ENCODE measurements around the gene VKORC1L1. TPM values are rescaled to one million over a fixed set of nuclear protein-coding genes. Genes with fewer than 3 reads are reported as not detected.
"Not testable (repeated sequence)": the region's sequence is repeated elsewhere in the genome, so short reads cannot be mapped to it uniquely, and the experiment has no call there.

VKORC1L1 gene
- total RNA-seq, 1 donor from 2014 or later = 15.7 TPM

- H3K27ac ChIP-seq (ENCODE audit: low read depth, low read length); H3K9ac ChIP-seq (ENCODE audit: low read depth in 1 of 3, low read length in 3 of 3); H3K9me3 ChIP-seq (ENCODE audit: control insufficient read depth in 3 of 3, low read length in 3 of 3); H3K4me1 ChIP-seq (ENCODE audit: control insufficient read depth in 3 of 3, insufficient read depth in 3 of 3, low read length in 3 of 3); H3K4me3 ChIP-seq (ENCODE audit: low read length in 3 of 3); H3K36me3 ChIP-seq (ENCODE audit: control insufficient read depth in 3 of 3, insufficient read depth in 3 of 3, low read length in 3 of 3); H3K27me3 ChIP-seq (ENCODE audit: control insufficient read depth in 3 of 3, insufficient read depth in 3 of 3, low read length in 3 of 3): not testable (repeated sequence)
Observed at GRCh38 chr7:65880242-65880641, 7.4 kb downstream of the VKORC1L1 start.

- not testable (repeated sequence) for H3K4me1 ChIP-seq (ENCODE audit: control insufficient read depth in 3 of 3, insufficient read depth in 3 of 3, low read length in 3 of 3); H3K27ac ChIP-seq (ENCODE audit: low read depth, low read length); H3K4me3 ChIP-seq (ENCODE audit: low read length in 3 of 3); H3K9me3 ChIP-seq (ENCODE audit: control insufficient read depth in 3 of 3, low read length in 3 of 3); H3K9ac ChIP-seq (ENCODE audit: low read depth in 1 of 3, low read length in 3 of 3); H3K36me3 ChIP-seq (ENCODE audit: control insufficient read depth in 3 of 3, insufficient read depth in 3 of 3, low read length in 3 of 3); H3K27me3 ChIP-seq (ENCODE audit: control insufficient read depth in 3 of 3, insufficient read depth in 3 of 3, low read length in 3 of 3)
Observed at GRCh38 chr7:65884983-65885382, 12.1 kb downstream of the VKORC1L1 start.

- peak overlapping the region; percentile 30 for H3K27ac ChIP-seq (ENCODE audit: low read depth, low read length)
Observed at GRCh38 chr7:65885533-65885932, 12.7 kb downstream of the VKORC1L1 start.

GRCh38 chr7:65888434-65889156 lies 15.7 kb downstream of the VKORC1L1 start:
- not testable (repeated sequence) for H3K4me1 ChIP-seq (ENCODE audit: control insufficient read depth in 3 of 3, insufficient read depth in 3 of 3, low read length in 3 of 3); H3K36me3 ChIP-seq (ENCODE audit: control insufficient read depth in 3 of 3, insufficient read depth in 3 of 3, low read length in 3 of 3); H3K27ac ChIP-seq (ENCODE audit: low read depth, low read length); H3K9me3 ChIP-seq (ENCODE audit: control insufficient read depth in 3 of 3, low read length in 3 of 3); H3K27me3 ChIP-seq (ENCODE audit: control insufficient read depth in 3 of 3, insufficient read depth in 3 of 3, low read length in 3 of 3); H3K4me3 ChIP-seq (ENCODE audit: low read length in 3 of 3); H3K9ac ChIP-seq (ENCODE audit: low read depth in 1 of 3, low read length in 3 of 3)

More at GRCh38 chr7:65885533-65885932, 12.7 kb downstream of the VKORC1L1 start:
- H3K27me3 ChIP-seq (ENCODE audit: control insufficient read depth in 3 of 3, insufficient read depth in 3 of 3, low read length in 3 of 3); H3K4me1 ChIP-seq (ENCODE audit: control insufficient read depth in 3 of 3, insufficient read depth in 3 of 3, low read length in 3 of 3); H3K36me3 ChIP-seq (ENCODE audit: control insufficient read depth in 3 of 3, insufficient read depth in 3 of 3, low read length in 3 of 3); H3K9me3 ChIP-seq (ENCODE audit: control insufficient read depth in 3 of 3, low read length in 3 of 3); H3K9ac ChIP-seq (ENCODE audit: low read depth in 1 of 3, low read length in 3 of 3); H3K4me3 ChIP-seq (ENCODE audit: low read length in 3 of 3): not testable (repeated sequence)

- not testable (repeated sequence) for H3K4me3 ChIP-seq (ENCODE audit: low read length in 3 of 3); H3K27ac ChIP-seq (ENCODE audit: low read depth, low read length); H3K36me3 ChIP-seq (ENCODE audit: control insufficient read depth in 3 of 3, insufficient read depth in 3 of 3, low read length in 3 of 3); H3K9ac ChIP-seq (ENCODE audit: low read depth in 1 of 3, low read length in 3 of 3); H3K27me3 ChIP-seq (ENCODE audit: control insufficient read depth in 3 of 3, insufficient read depth in 3 of 3, low read length in 3 of 3); H3K4me1 ChIP-seq (ENCODE audit: control insufficient read depth in 3 of 3, insufficient read depth in 3 of 3, low read length in 3 of 3); H3K9me3 ChIP-seq (ENCODE audit: control insufficient read depth in 3 of 3, low read length in 3 of 3)
Observed at GRCh38 chr7:65889722-65890121, 16.8 kb downstream of the VKORC1L1 start.

- Histone ChIP-seq H3K27me3 (ENCODE audit: control insufficient read depth in 3 of 3, insufficient read depth in 3 of 3, low read length in 3 of 3) (no peaks in the 10 kb centered on the region), H3K4me3 (ENCODE audit: low read length in 3 of 3) (no peak overlapping the region), H3K9ac (ENCODE audit: low read depth in 1 of 3, low read length in 3 of 3) (no peak overlapping the region), H3K27ac (ENCODE audit: low read depth, low read length) (no peak overlapping the region), H3K9me3 (ENCODE audit: control insufficient read depth in 3 of 3, low read length in 3 of 3) (no peaks in the 10 kb centered on the region), H3K4me1 (ENCODE audit: control insufficient read depth in 3 of 3, insufficient read depth in 3 of 3, low read length in 3 of 3) (peaks cover 0 to 8% (median 6%) of the 10 kb centered on the region in 3 donors), H3K36me3 (ENCODE audit: control insufficient read depth in 3 of 3, insufficient read depth in 3 of 3, low read length in 3 of 3) (no peaks in the 10 kb centered on the region)
Observed at GRCh38 chr7:65892161-65892560, 19.3 kb downstream of the VKORC1L1 start.

GRCh38 chr7:65892835-65893234 lies 20.0 kb downstream of the VKORC1L1 start:
- no peak overlapping the region for H3K4me3 ChIP-seq (ENCODE audit: low read length in 3 of 3)
- no peak overlapping the region for H3K9ac ChIP-seq (ENCODE audit: low read depth in 1 of 3, low read length in 3 of 3)
- peaks cover 0 to 8% (median 6%) of the 10 kb centered on the region in 3 donors for H3K4me1 ChIP-seq (ENCODE audit: control insufficient read depth in 3 of 3, insufficient read depth in 3 of 3, low read length in 3 of 3)
- no peak overlapping the region for H3K27ac ChIP-seq (ENCODE audit: low read depth, low read length)
- H3K9me3 ChIP-seq (ENCODE audit: control insufficient read depth in 3 of 3, low read length in 3 of 3) = no peaks in the 10 kb centered on the region
- H3K27me3 ChIP-seq (ENCODE audit: control insufficient read depth in 3 of 3, insufficient read depth in 3 of 3, low read length in 3 of 3) = no peaks in the 10 kb centered on the region
- no peaks in the 10 kb centered on the region for H3K36me3 ChIP-seq (ENCODE audit: control insufficient read depth in 3 of 3, insufficient read depth in 3 of 3, low read length in 3 of 3)

- H3K9me3 ChIP-seq (ENCODE audit: control insufficient read depth in 3 of 3, low read length in 3 of 3) = no peaks in the 10 kb centered on the region
- no peak overlapping the region for H3K4me3 ChIP-seq (ENCODE audit: low read length in 3 of 3)
- H3K4me1 ChIP-seq (ENCODE audit: control insufficient read depth in 3 of 3, insufficient read depth in 3 of 3, low read length in 3 of 3) = peaks cover 0 to 4% (median 4%) of the 10 kb centered on the region in 3 donors
- no peaks in the 10 kb centered on the region for H3K27me3 ChIP-seq (ENCODE audit: control insufficient read depth in 3 of 3, insufficient read depth in 3 of 3, low read length in 3 of 3)
- no peaks in the 10 kb centered on the region for H3K36me3 ChIP-seq (ENCODE audit: control insufficient read depth in 3 of 3, insufficient read depth in 3 of 3, low read length in 3 of 3)
- no peak overlapping the region for H3K27ac ChIP-seq (ENCODE audit: low read depth, low read length)
- H3K9ac ChIP-seq (ENCODE audit: low read depth in 1 of 3, low read length in 3 of 3) = no peak overlapping the region
Observed at GRCh38 chr7:65896279-65896870, 23.5 kb downstream of the VKORC1L1 start.

- not testable (repeated sequence) for H3K36me3 ChIP-seq (ENCODE audit: control insufficient read depth in 3 of 3, insufficient read depth in 3 of 3, low read length in 3 of 3); H3K4me3 ChIP-seq (ENCODE audit: low read length in 3 of 3)
Observed at GRCh38 chr7:65897289-65897688, 24.4 kb downstream of the VKORC1L1 start.

GRCh38 chr7:65898677-65899447 lies 26.0 kb downstream of the VKORC1L1 start:
- H3K27ac ChIP-seq (ENCODE audit: low read depth, low read length); H3K36me3 ChIP-seq (ENCODE audit: control insufficient read depth in 3 of 3, insufficient read depth in 3 of 3, low read length in 3 of 3); H3K4me1 ChIP-seq (ENCODE audit: control insufficient read depth in 3 of 3, insufficient read depth in 3 of 3, low read length in 3 of 3); H3K9ac ChIP-seq (ENCODE audit: low read depth in 1 of 3, low read length in 3 of 3); H3K27me3 ChIP-seq (ENCODE audit: control insufficient read depth in 3 of 3, insufficient read depth in 3 of 3, low read length in 3 of 3); H3K9me3 ChIP-seq (ENCODE audit: control insufficient read depth in 3 of 3, low read length in 3 of 3); H3K4me3 ChIP-seq (ENCODE audit: low read length in 3 of 3): not testable (repeated sequence)

More at GRCh38 chr7:65897289-65897688, 24.4 kb downstream of the VKORC1L1 start:
- H3K9me3 ChIP-seq (ENCODE audit: control insufficient read depth in 3 of 3, low read length in 3 of 3); H3K27me3 ChIP-seq (ENCODE audit: control insufficient read depth in 3 of 3, insufficient read depth in 3 of 3, low read length in 3 of 3); H3K9ac ChIP-seq (ENCODE audit: low read depth in 1 of 3, low read length in 3 of 3); H3K4me1 ChIP-seq (ENCODE audit: control insufficient read depth in 3 of 3, insufficient read depth in 3 of 3, low read length in 3 of 3); H3K27ac ChIP-seq (ENCODE audit: low read depth, low read length): not testable (repeated sequence)

Data from skeletal muscle tissue (tissue), 4 donors.